ENCODE data around the gene PRDM1. TPM values are rescaled to one million over a fixed set of nuclear protein-coding genes. Genes with fewer than 3 reads are reported as not detected.

The PRDM1 gene
- total and polyA plus RNA-seq, 2 donors (not counting 1 experiment from before 2014, with no cell fraction given): 2.8 to 5.4 TPM

- H3K36me3 ChIP-seq (ENCODE audit: control insufficient read depth, insufficient read depth, low read length): no peaks in the 10 kb centered on the region
- H3K4me3 ChIP-seq (replicated peaks in 1 of 4; ENCODE audit: control extremely low read depth in 1 of 4, insufficient read depth in 1 of 4, low read depth in 3 of 4, low read length in 4 of 4): no peak overlapping the region
- H3K4me1 ChIP-seq (ENCODE audit: control insufficient read depth, extremely low read depth, insufficient read depth, low read length): no peaks in the 10 kb centered on the region
- TF ChIP-seq CTCF (conservative IDR thresholded peaks at IDR 0.05 in 1 of 2, IDR thresholded peaks at IDR 0.05 in 1 of 2; ENCODE audit: low read depth in 1 of 2, low read length in 2 of 2): no peak
- TF ChIP-seq EZH2 (IDR thresholded peaks at IDR 0.05; ENCODE audit: low read length, missing control alignments): no peak
- no peaks in the 10 kb centered on the region for H3K27me3 ChIP-seq (ENCODE audit: control insufficient read depth, insufficient read depth, low read length)
- no peak overlapping the region for H2AFZ ChIP-seq (ENCODE audit: low read length)
- DNase-seq (ENCODE audit: low read depth in 2 of 2): no peak
- no peak overlapping the region for H3K27ac ChIP-seq (ENCODE audit: insufficient read depth, low read length)
- no peaks in the 10 kb centered on the region for H4K20me1 ChIP-seq (ENCODE audit: control insufficient read depth, extremely low read depth, insufficient read depth, low read length)
- H3K9ac ChIP-seq (ENCODE audit: insufficient read depth, low read length): no peak overlapping the region
- H3K79me2 ChIP-seq (ENCODE audit: control insufficient read depth, insufficient read depth, low read length): no peaks in the 10 kb centered on the region
- no peaks in the 10 kb centered on the region for H3K9me3 ChIP-seq (ENCODE audit: control insufficient read depth, insufficient read depth, low read depth, low read length)
- no peak overlapping the region for H3K4me2 ChIP-seq (ENCODE audit: extremely low read depth, insufficient read depth, low read length)
Observed at GRCh38 chr6:106115286-106115685, 29.1 kb downstream of the PRDM1 start.

DNA sequence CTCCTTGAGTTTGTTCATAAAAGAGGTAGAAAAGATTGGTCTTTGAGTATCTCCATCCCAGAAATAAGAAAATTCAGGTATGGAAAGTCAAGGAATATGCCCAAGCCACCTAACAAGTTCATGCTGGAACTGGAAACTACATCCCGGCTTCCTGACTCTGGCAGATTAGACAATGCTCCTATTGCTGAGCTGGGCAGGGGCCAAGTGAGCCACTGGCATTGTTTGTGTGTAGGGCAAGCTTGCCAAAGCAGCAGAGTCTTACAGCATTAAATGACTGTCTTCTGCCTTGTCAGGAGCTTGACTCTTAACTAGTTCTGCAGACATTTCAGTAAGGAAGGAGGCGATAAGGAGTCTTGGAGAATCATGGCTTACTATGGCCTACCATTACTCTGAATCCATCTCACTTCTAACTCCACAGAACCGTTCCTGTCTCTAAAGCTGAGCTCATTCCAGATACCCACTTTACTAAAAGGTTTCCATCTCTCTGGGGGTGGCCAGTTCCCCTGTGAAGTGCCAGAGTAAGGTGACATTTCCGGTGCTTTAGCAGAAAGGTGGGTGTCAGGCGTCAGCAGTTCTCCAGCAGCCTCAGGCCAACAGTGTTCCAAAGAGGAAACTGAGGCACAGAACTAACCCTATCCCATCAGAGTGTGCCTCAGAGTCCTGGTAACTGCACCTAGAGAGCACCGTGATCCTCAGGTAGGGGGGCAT lies 30.1 kb downstream of the PRDM1 start:
- Histone ChIP-seq H3K27me3 (ENCODE audit: control insufficient read depth, insufficient read depth, low read length) (no peaks in the 10 kb centered on the region), H4K20me1 (ENCODE audit: control insufficient read depth, extremely low read depth, insufficient read depth, low read length) (no peaks in the 10 kb centered on the region), H3K79me2 (ENCODE audit: control insufficient read depth, insufficient read depth, low read length) (no peaks in the 10 kb centered on the region), H3K4me1 (ENCODE audit: control insufficient read depth, extremely low read depth, insufficient read depth, low read length) (no peaks in the 10 kb centered on the region), H2AFZ (ENCODE audit: low read length) (no peak overlapping the region), H3K36me3 (ENCODE audit: control insufficient read depth, insufficient read depth, low read length) (no peaks in the 10 kb centered on the region), H3K9ac (ENCODE audit: insufficient read depth, low read length) (no peak overlapping the region), H3K27ac (ENCODE audit: insufficient read depth, low read length) (no peak overlapping the region), H3K9me3 (ENCODE audit: control insufficient read depth, insufficient read depth, low read depth, low read length) (no peaks in the 10 kb centered on the region), H3K4me2 (ENCODE audit: extremely low read depth, insufficient read depth, low read length) (no peak overlapping the region), H3K4me3 (replicated peaks in 1 of 4; ENCODE audit: control extremely low read depth in 1 of 4, insufficient read depth in 1 of 4, low read depth in 3 of 4, low read length in 4 of 4) (no peak overlapping the region)
- TF ChIP-seq CTCF (conservative IDR thresholded peaks at IDR 0.05 in 1 of 2, IDR thresholded peaks at IDR 0.05 in 1 of 2; ENCODE audit: low read depth in 1 of 2, low read length in 2 of 2): no peak
- TF ChIP-seq EZH2 (IDR thresholded peaks at IDR 0.05; ENCODE audit: low read length, missing control alignments): no peak
- DNase-seq (ENCODE audit: low read depth in 2 of 2): peak in 1 of 2 donors; percentile 43

- no peak overlapping the region for H3K4me3 ChIP-seq (replicated peaks in 1 of 4; ENCODE audit: control extremely low read depth in 1 of 4, insufficient read depth in 1 of 4, low read depth in 3 of 4, low read length in 4 of 4)
- no peaks in the 10 kb centered on the region for H3K27me3 ChIP-seq (ENCODE audit: control insufficient read depth, insufficient read depth, low read length)
- no peak overlapping the region for H3K27ac ChIP-seq (ENCODE audit: insufficient read depth, low read length)
- H2AFZ ChIP-seq (ENCODE audit: low read length): no peak overlapping the region
- H3K79me2 ChIP-seq (ENCODE audit: control insufficient read depth, insufficient read depth, low read length): no peaks in the 10 kb centered on the region
- TF ChIP-seq CTCF (conservative IDR thresholded peaks at IDR 0.05 in 1 of 2, IDR thresholded peaks at IDR 0.05 in 1 of 2; ENCODE audit: low read depth in 1 of 2, low read length in 2 of 2) (no peak), EZH2 (IDR thresholded peaks at IDR 0.05; ENCODE audit: low read length, missing control alignments) (no peak)
- no peaks in the 10 kb centered on the region for H3K36me3 ChIP-seq (ENCODE audit: control insufficient read depth, insufficient read depth, low read length)
- no peaks in the 10 kb centered on the region for H3K9me3 ChIP-seq (ENCODE audit: control insufficient read depth, insufficient read depth, low read depth, low read length)
- no peak for DNase-seq (ENCODE audit: low read depth in 2 of 2)
- H3K4me1 ChIP-seq (ENCODE audit: control insufficient read depth, extremely low read depth, insufficient read depth, low read length): no peaks in the 10 kb centered on the region
- H3K4me2 ChIP-seq (ENCODE audit: extremely low read depth, insufficient read depth, low read length): no peak overlapping the region
- H3K9ac ChIP-seq (ENCODE audit: insufficient read depth, low read length): no peak overlapping the region
- no peaks in the 10 kb centered on the region for H4K20me1 ChIP-seq (ENCODE audit: control insufficient read depth, extremely low read depth, insufficient read depth, low read length)
Observed at GRCh38 chr6:106117579-106117978, 31.4 kb downstream of the PRDM1 start.
